Measurements from ENCODE around the gene PLEKHM2. TPM values are rescaled to one million over a fixed set of nuclear protein-coding genes. Genes with fewer than 3 reads are reported as not detected.

PLEKHM2 gene
- total and polyA plus RNA-seq, 2 of the 4 experiments (the other 2 are of a cell fraction), result 24.7 to 48.0 TPM

DNA sequence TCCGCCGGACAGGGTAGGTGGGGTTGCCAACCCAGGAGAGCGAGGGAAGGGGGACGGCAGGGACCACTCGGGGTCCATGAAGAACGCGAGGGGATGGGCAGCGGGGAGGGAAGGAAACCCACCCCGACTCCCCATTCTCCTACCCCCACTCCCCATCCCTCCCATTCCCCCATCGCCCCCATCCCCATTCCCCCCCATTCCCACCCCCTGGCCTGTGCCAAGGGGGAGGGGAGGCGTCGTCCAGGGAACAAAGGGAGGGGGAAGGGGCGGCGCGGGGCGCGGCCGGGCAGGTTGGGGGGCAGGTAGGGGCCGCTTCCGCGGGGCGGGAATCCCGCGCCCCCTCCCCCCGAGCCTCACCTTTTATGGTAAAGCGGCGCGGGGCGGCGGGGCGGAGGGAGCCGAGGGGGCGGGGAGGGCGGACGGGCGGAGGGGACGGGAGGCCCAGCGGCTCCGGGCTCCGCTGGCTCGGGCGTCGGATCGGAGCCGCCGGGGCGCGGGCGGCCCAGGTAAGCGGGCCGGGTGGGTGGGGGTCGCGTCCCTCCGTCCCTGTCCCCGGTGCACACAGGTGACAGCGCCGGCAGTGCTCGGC, 74.3 kb downstream of the PLEKHM2 start, which contains the start of gene FBLIM1:
Gene FBLIM1 (plus strand): TSS at position 453 of the 589 bp plus-strand sequence. CDS start 6,189 bp downstream, outside the sequence.
- H3K14ac ChIP-seq (replicated peaks; ENCODE audit: low read depth, low read length), result peak within 1 kb of the TSS; percentile 95

More for the DNA sequence above, 74.3 kb downstream of the PLEKHM2 start, which contains the start of gene FBLIM1:
- POLR2A ChIA-PET (ENCODE audit: unreplicated experiment), result no interaction called here
- Histone ChIP-seq H2BK5ac (ENCODE audit: low read depth, low read length, poor library complexity, severe bottlenecking) (peak within 1 kb of the TSS; percentile 42), H4K5ac (ENCODE audit: low read depth, low read length) (peak within 1 kb of the TSS; percentile 96), H4K20me1 (ENCODE audit: insufficient read depth, low read length) (peaks cover 23% of the 10 kb centered on the region), H3K4me2 (ENCODE audit: low read depth, low read length) (peak within 1 kb of the TSS; percentile 91), H3K4me1 (ENCODE audit: control insufficient read depth, insufficient read depth, low read length) (peaks cover 17% of the 10 kb centered on the region), H2BK15ac (ENCODE audit: low read depth, low read length) (peak within 1 kb of the TSS; percentile 89; the same call in 2 of the 3 replicates), H3K9me1 (ENCODE audit: insufficient read depth, low read length) (peaks cover 7% of the 10 kb centered on the region), H4K91ac (ENCODE audit: insufficient read depth, low read depth, low read length) (peak within 1 kb of the TSS; percentile 93), H3K4ac (ENCODE audit: low read depth, low read length) (peak within 1 kb of the TSS; percentile 92), H3K56ac (ENCODE audit: extremely low read depth, insufficient read depth, low read length) (peak within 1 kb of the TSS; percentile 66; the same call in 1 of the 2 replicates), H2BK120ac (ENCODE audit: low read depth, low read length) (peak within 1 kb of the TSS; percentile 47), H4K8ac (ENCODE audit: low read depth in 2 of 2, low read length in 2 of 2) (peak within 1 kb of the TSS; percentile 95 to 96), H2AK9ac (replicated peaks; ENCODE audit: low read depth, low read length, poor library complexity) (peak within 1 kb of the TSS; percentile 98), H3K27ac (ENCODE audit: insufficient read depth, low read length) (peak within 1 kb of the TSS; percentile 91), H3K36me3 (ENCODE audit: control insufficient read depth, insufficient read depth, low read length) (no peaks in the 10 kb centered on the region; the same call in 1 of the 2 replicates), H2BK20ac (ENCODE audit: low read depth, low read length) (no peak within 1 kb of the TSS), H2AK5ac (ENCODE audit: low read depth, low read length) (peak within 1 kb of the TSS; percentile 86), H3K18ac (ENCODE audit: low read depth, low read length) (peak within 1 kb of the TSS; percentile 48; the same call in 1 of the 2 replicates), H3K9ac (ENCODE audit: low read depth, low read length) (peak within 1 kb of the TSS; percentile 92), H3K27me3 (ENCODE audit: control insufficient read depth, insufficient read depth, low read length) (no peaks in the 10 kb centered on the region), H3K79me1 (ENCODE audit: low read depth in 1 of 2, low read length in 2 of 2) (peaks cover 9 to 39% of the 10 kb centered on the region in 2 experiments; a peak in 3 of 4 replicates), H2AFZ (replicated peaks; ENCODE audit: low read length, poor library complexity) (peak within 1 kb of the TSS; percentile 94), H3K4me3 (ENCODE audit: insufficient read depth, low read depth, low read length) (peak within 1 kb of the TSS; percentile 68), H3K23ac (ENCODE audit: low read depth, low read length) (peak within 1 kb of the TSS; percentile 89), H3K9me3 (ENCODE audit: control insufficient read depth, insufficient read depth, low read length) (no peaks in the 10 kb centered on the region)
- WGBS, 2 experiments (ENCODE audit: extremely low coverage in 2 of 2, insufficient read length in 1 of 2), result 0% methylated on average over 13 of the region's 58 CpGs; no CpG with 5 or more reads in 1 of the 2 experiments
- TF ChIP-seq RFX5 (IDR thresholded peaks at IDR 0.05; ENCODE audit: low read depth, low read length) (no peak), RAD21 (IDR thresholded peaks at IDR 0.05; ENCODE audit: low read length) (no peak), NFE2L2 (IDR thresholded peaks at IDR 0.05; ENCODE audit: low read depth, low read length) (no peak), CHD1 (IDR thresholded peaks at IDR 0.05; ENCODE audit: low read depth, low read length) (no peak), CEBPB (IDR thresholded peaks at IDR 0.05; ENCODE audit: low read depth, low read length) (no peak), FOS (IDR thresholded peaks at IDR 0.05; ENCODE audit: low read depth, low read length) (no peak)
- TF ChIP-seq, protein P1, sequence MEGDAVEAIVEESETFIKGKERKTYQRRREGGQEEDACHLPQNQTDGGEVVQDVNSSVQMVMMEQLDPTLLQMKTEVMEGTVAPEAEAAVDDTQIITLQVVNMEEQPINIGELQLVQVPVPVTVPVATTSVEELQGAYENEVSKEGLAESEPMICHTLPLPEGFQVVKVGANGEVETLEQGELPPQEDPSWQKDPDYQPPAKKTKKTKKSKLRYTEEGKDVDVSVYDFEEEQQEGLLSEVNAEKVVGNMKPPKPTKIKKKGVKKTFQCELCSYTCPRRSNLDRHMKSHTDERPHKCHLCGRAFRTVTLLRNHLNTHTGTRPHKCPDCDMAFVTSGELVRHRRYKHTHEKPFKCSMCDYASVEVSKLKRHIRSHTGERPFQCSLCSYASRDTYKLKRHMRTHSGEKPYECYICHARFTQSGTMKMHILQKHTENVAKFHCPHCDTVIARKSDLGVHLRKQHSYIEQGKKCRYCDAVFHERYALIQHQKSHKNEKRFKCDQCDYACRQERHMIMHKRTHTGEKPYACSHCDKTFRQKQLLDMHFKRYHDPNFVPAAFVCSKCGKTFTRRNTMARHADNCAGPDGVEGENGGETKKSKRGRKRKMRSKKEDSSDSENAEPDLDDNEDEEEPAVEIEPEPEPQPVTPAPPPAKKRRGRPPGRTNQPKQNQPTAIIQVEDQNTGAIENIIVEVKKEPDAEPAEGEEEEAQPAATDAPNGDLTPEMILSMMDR (conservative IDR thresholded peaks at IDR 0.05; ENCODE audit: low read depth, low read length), result no peak
- in situ Hi-C loops (cut with MboI; ENCODE audit: low sequenced_read_pairs) (no loop called here), intact Hi-C loops (cut with micrococcal nuclease) (no loop called here), dilution Hi-C loops (cut with HindIII; ENCODE audit: low sequenced_read_pairs, unreplicated experiment) (no loop called here)
- DNase-seq, result no peak
- BruUV-seq (replicated peaks), result no TSS peak
- CTCF ChIA-PET, result no interaction called here
- peak; percentile 65 for ATAC-seq (ENCODE audit: low read depth)

Data from IMR-90 (cell line).